ENCODE measurements around the gene IGLL5.

DNA sequence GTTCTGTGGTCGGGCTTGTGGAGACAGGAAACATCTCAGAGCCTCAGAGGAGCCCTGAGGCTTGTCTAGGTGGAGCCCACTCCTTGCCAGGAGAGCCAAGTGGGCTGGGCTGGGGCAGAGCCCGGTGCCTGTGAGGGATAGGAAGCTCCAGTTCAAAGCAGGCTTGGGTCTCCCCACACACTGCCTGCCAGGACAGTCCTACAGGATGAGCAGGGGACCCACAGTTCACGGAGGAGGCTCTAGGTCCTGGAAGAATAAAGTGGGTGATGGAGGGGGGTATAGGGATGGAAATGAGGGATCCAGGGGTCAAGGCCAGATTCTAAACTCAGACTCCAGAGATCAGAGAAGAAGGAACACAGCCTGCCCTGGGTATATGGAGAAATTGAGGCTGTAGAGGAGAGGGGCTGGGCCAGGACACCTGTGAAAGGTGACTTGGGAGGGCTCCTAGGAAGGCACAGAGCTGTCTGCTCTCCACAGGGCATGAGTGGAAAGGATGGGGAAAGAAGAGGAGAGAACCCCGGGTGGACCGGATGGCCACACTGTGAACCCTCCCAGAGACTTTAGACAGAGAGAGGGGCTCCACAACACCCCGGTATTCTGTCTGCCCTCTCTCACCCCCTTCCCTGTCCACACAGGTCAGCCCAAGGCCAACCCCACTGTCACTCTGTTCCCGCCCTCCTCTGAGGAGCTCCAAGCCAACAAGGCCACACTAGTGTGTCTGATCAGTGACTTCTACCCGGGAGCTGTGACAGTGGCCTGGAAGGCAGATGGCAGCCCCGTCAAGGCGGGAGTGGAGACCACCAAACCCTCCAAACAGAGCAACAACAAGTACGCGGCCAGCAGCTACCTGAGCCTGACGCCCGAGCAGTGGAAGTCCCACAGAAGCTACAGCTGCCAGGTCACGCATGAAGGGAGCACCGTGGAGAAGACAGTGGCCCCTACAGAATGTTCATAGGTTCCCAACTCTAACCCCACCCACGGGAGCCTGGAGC lies 7.4 kb downstream of the IGLL5 start:
- TF ChIP-seq ZBTB8A (tag by site-specific recombination; IDR thresholded peaks at IDR 0.05) (no peak), CTCF (tag by site-specific recombination; IDR thresholded peaks at IDR 0.05) (no peak), ZNF777 (tag by site-specific recombination; IDR thresholded peaks at IDR 0.05; ENCODE audit: borderline replicate concordance) (no peak), ZNF133 (tag by site-specific recombination; IDR thresholded peaks at IDR 0.05) (no peak), ZNF510 (tag by site-specific recombination; IDR thresholded peaks at IDR 0.05; ENCODE audit: insufficient replicate concordance) (no peak)
- TF ChIP-seq, protein P1, sequence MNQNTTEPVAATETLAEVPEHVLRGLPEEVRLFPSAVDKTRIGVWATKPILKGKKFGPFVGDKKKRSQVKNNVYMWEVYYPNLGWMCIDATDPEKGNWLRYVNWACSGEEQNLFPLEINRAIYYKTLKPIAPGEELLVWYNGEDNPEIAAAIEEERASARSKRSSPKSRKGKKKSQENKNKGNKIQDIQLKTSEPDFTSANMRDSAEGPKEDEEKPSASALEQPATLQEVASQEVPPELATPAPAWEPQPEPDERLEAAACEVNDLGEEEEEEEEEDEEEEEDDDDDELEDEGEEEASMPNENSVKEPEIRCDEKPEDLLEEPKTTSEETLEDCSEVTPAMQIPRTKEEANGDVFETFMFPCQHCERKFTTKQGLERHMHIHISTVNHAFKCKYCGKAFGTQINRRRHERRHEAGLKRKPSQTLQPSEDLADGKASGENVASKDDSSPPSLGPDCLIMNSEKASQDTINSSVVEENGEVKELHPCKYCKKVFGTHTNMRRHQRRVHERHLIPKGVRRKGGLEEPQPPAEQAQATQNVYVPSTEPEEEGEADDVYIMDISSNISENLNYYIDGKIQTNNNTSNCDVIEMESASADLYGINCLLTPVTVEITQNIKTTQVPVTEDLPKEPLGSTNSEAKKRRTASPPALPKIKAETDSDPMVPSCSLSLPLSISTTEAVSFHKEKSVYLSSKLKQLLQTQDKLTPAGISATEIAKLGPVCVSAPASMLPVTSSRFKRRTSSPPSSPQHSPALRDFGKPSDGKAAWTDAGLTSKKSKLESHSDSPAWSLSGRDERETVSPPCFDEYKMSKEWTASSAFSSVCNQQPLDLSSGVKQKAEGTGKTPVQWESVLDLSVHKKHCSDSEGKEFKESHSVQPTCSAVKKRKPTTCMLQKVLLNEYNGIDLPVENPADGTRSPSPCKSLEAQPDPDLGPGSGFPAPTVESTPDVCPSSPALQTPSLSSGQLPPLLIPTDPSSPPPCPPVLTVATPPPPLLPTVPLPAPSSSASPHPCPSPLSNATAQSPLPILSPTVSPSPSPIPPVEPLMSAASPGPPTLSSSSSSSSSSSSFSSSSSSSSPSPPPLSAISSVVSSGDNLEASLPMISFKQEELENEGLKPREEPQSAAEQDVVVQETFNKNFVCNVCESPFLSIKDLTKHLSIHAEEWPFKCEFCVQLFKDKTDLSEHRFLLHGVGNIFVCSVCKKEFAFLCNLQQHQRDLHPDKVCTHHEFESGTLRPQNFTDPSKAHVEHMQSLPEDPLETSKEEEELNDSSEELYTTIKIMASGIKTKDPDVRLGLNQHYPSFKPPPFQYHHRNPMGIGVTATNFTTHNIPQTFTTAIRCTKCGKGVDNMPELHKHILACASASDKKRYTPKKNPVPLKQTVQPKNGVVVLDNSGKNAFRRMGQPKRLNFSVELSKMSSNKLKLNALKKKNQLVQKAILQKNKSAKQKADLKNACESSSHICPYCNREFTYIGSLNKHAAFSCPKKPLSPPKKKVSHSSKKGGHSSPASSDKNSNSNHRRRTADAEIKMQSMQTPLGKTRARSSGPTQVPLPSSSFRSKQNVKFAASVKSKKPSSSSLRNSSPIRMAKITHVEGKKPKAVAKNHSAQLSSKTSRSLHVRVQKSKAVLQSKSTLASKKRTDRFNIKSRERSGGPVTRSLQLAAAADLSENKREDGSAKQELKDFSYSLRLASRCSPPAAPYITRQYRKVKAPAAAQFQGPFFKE (tag by site-specific recombination; IDR thresholded peaks at IDR 0.05; ENCODE audit: borderline replicate concordance), result no peak
